Kidney (tissue), 14 donors: Measurements from ENCODE around the gene PSME4. TPM values are rescaled to one million over a fixed set of nuclear protein-coding genes. Genes with fewer than 3 reads are reported as not detected.

ENCODE experiments used
- DNase-seq, 5 donors: peaks; one replicate each; pipeline ENCODE4 v3.0.0-alpha.2; 2013 to 2020
- FAIRE-seq: peaks from 2 replicates; lab custom pipeline; 2012; peaks lifted over from hg19 to GRCh38; lab: Jason Lieb, UNC
- H3K27ac ChIP-seq, 2 donors: one replicate each; pipeline ENCODE4 v1.7.0; 2013; ENCODE audit warnings: low read depth in 2 of 2, low read length in 2 of 2, inconsistent platforms in 1 of 2
- H3K27me3 ChIP-seq: one replicate; pipeline ENCODE4 v1.7.1; 2013; ENCODE audit warnings: low read length, inconsistent platforms; ENCODE audit not compliant: control insufficient read depth, insufficient read depth
- H3K36me3 ChIP-seq, 3 donors: one replicate each; pipeline versions ENCODE4 v1.7.0 to v1.7.1; 2013; ENCODE audit warnings: low read length in 3 of 3, control low read depth in 1 of 3, inconsistent platforms in 1 of 3; ENCODE audit not compliant: insufficient read depth in 3 of 3, control insufficient read depth in 2 of 3
- H3K4me1 ChIP-seq, 3 donors: one replicate each; pipeline versions ENCODE4 v1.7.0 to v1.7.1; 2013; ENCODE audit warnings: low read length in 3 of 3, inconsistent platforms in 1 of 3, low read depth in 1 of 3; ENCODE audit not compliant: control insufficient read depth in 2 of 3, insufficient read depth in 2 of 3
- H3K4me3 ChIP-seq, 3 donors: one replicate each; pipeline versions ENCODE4 v1.7.0 to v1.8.1; 2013; ENCODE audit warnings: low read length in 3 of 3, control low read depth in 1 of 3, inconsistent platforms in 1 of 3
- H3K9ac ChIP-seq, 3 donors: one replicate each; pipeline versions ENCODE4 v1.7.0 to v1.7.1; 2013; ENCODE audit warnings: low read length in 3 of 3, control low read depth in 1 of 3, inconsistent platforms in 1 of 3
- H3K9me3 ChIP-seq, 3 donors: one replicate each; pipeline versions ENCODE4 v1.7.0 to v1.7.1; 2013; ENCODE audit warnings: low read length in 3 of 3, control low read depth in 1 of 3, inconsistent platforms in 1 of 3; ENCODE audit not compliant: control insufficient read depth in 2 of 3, insufficient read depth in 1 of 3
- CTCF ChIP-seq: IDR thresholded peaks from 3 replicates; pipeline ENCODE4 v1.5.1; 2012; ENCODE audit warnings: mild to moderate bottlenecking, moderate library complexity, borderline replicate concordance; ENCODE audit not compliant: insufficient read depth; ENCODE audit errors: extremely low read depth
- intact Hi-C: fragments of 100-400 bp; cut with DNase I; formaldehyde crosslinking; loops from one replicate; pipeline ENCODE4 v1.11.1; 2022
- polyA plus RNA-seq: library from polyadenylated mRNA; stranded (reverse); fragments of 350-450 nt; fragmentation: Illumina TruSeq; extraction: RNeasy Lipid Tissue Mini Kit (QIAGEN cat#74804); gene quantifications from one replicate; pipeline ENCODE4 v1.2.3, GENCODE V29; 2014; ENCODE audit warnings: low read depth, low replicate concordance; ENCODE audit not compliant: insufficient read depth
- total RNA-seq: library from RNA; stranded (reverse); fragmentation: NEBNext Ultra II Directional; extraction: Animal tissue kit (Norgen Biotek cat#: 25700); gene quantifications from one replicate; pipeline ENCODE4 v1.2.1, GENCODE V29; 2021
- donor health status: control.
- donor health status: control.
- donor health status: control.
- donor health status: control.
- donor health status: control.
- donor health status: DM: yes; HTN: yes; CAD: no.
- donor health status: Normal renal cell carcinoma (clear cell type).

Gene PSME4
- total and polyA plus RNA-seq, 2 donors from 2014 or later, result 23.4 to 41.7 TPM

GRCh38 chr2:53859206-53860181 lies 111.3 kb downstream of the PSME4 start, which contains the start of gene GPR75:
TSS of gene GPR75 (minus strand) at chr2:53859967. CDS start at chr2:53854756, 5,211 bp downstream.
- Histone ChIP-seq H3K27ac (no peak within 1 kb of the TSS), H3K36me3 (no peaks in the 10 kb centered on the region), H3K27me3 (no peaks in the 10 kb centered on the region), H3K4me3 (peak within 1 kb of the TSS in 1 of 3 donors; percentile 36), H3K4me1 (no peaks in the 10 kb centered on the region), H3K9ac (peak within 1 kb of the TSS in 1 of 3 donors; percentile 7), H3K9me3 (no peaks in the 10 kb centered on the region)
- TF ChIP-seq CTCF, result no peak
- DNase-seq (peak; percentile 54 to 78 (median 68)), FAIRE-seq (no peak)
- intact Hi-C loops, result no loop called here

GRCh38 chr2:53856272-53856671 lies 114.5 kb downstream of the PSME4 start:
- Histone ChIP-seq H3K4me1 (no peaks in the 10 kb centered on the region), H3K9me3 (no peaks in the 10 kb centered on the region), H3K4me3 (no peak overlapping the region), H3K27me3 (no peaks in the 10 kb centered on the region), H3K9ac (no peak overlapping the region), H3K36me3 (no peaks in the 10 kb centered on the region), H3K27ac (no peak overlapping the region)
- intact Hi-C loops, result no loop called here
- FAIRE-seq (no peak), DNase-seq (peak in 1 of 5 donors; percentile 6)
- no peak for TF ChIP-seq CTCF

GRCh38 chr2:53854678-53855077 lies 116.1 kb downstream of the PSME4 start:
- intact Hi-C loops, result no loop called here
- no peak for DNase-seq

More at GRCh38 chr2:53854678-53855077, 116.1 kb downstream of the PSME4 start:
- Histone ChIP-seq H3K27ac (no peak overlapping the region), H3K9me3 (no peaks in the 10 kb centered on the region), H3K4me3 (no peak overlapping the region), H3K9ac (no peak overlapping the region), H3K27me3 (no peaks in the 10 kb centered on the region), H3K4me1 (no peaks in the 10 kb centered on the region), H3K36me3 (no peaks in the 10 kb centered on the region)
- TF ChIP-seq CTCF, result no peak
- no peak for FAIRE-seq
